Measurements from ENCODE around the gene SPARC. TPM values are rescaled to one million over a fixed set of nuclear protein-coding genes. Genes with fewer than 3 reads are reported as not detected.

Gene SPARC
- total and polyA plus RNA-seq, 2 experiments from 2014 or later = 6,520 to 20,092 TPM

DNA sequence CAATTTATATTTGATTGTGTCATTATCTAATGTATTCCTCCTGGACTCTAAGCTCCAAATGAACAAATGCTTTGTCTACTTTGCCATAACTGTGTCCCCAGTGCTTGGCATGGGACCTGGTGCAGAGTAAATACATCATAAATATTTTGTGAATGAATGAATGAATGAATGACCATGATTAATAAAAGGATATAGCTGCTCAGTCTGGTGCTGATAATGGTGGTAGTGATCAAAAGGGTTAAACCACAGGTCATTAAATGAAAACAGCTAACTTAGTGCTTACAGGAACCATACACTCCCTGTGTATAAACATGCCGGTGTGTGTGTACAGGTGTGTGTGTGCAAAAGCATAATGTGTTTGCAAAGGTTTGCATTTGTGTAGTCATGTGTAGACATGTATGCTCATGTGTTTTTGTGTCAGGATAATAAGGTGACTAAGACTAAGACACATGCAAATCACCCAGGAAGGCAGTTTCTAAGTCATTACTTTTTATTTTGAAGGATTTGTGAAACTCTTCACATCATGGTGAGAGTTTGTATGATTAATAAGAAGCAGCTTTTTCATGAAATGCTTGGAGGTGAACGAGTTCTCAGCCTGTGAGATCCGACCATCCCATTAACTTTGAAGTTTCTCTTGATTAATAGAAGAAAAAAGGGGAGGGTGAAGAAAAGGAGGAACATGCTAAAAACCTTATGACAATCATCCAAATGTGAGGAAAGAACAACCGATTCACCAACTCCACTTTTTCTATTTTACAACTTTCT is 24.6 kb downstream of the SPARC start:
- no peak overlapping the region for H3K4me2 ChIP-seq (ENCODE audit: unreplicated experiment)
- H3K79me2 ChIP-seq (ENCODE audit: insufficient read depth) = peaks cover 28% of the 10 kb centered on the region
- H3K9me3 ChIP-seq (ENCODE audit: low read depth) = no peaks in the 10 kb centered on the region
- peaks cover 94% of the 10 kb centered on the region for H3F3A ChIP-seq (ENCODE audit: insufficient read depth)
- H3K36me3 ChIP-seq (ENCODE audit: low read depth) = peaks cover 56% of the 10 kb centered on the region
- H3K9ac ChIP-seq = peak overlapping the region; percentile 72
- 18 to 20% methylated on average over 4 of the region's 4 CpGs for WGBS, 2 experiments (ENCODE audit: low coverage in 1 of 2, low lambda C conversion rate in 2 of 2, missing lambda C conversion rate in 2 of 2)
- no peak overlapping the region for H3K4me3 ChIP-seq
- H3K27ac ChIP-seq = peak overlapping the region; percentile 99
- in situ Hi-C loops (cut with MboI) = loop anchor here (5.0 kb wide), 1 partner anchor 80 kb away; no protein-coding TSS in a partner anchor
- no peak for TF ChIP-seq EZH2phosphoT487 (IDR thresholded peaks at IDR 0.05; ENCODE audit: insufficient read depth, low read depth)
- TF ChIP-seq EZH2 (IDR thresholded peaks at IDR 0.05; ENCODE audit: insufficient read depth, poor library complexity, severe bottlenecking) = no peak
- H3K4me1 ChIP-seq (ENCODE audit: insufficient read depth) = peaks cover 70% of the 10 kb centered on the region
- H2AFZ ChIP-seq = no peak overlapping the region
- H3K27me3 ChIP-seq (replicated peaks; ENCODE audit: insufficient read depth) = no peaks in the 10 kb centered on the region
- H3K9me2 ChIP-seq (ENCODE audit: insufficient read depth) = no peaks in the 10 kb centered on the region
- DNase-seq = no peak
- no peaks in the 10 kb centered on the region; the same call in 1 of the 2 replicates for H4K20me1 ChIP-seq (ENCODE audit: insufficient read depth)

DNA sequence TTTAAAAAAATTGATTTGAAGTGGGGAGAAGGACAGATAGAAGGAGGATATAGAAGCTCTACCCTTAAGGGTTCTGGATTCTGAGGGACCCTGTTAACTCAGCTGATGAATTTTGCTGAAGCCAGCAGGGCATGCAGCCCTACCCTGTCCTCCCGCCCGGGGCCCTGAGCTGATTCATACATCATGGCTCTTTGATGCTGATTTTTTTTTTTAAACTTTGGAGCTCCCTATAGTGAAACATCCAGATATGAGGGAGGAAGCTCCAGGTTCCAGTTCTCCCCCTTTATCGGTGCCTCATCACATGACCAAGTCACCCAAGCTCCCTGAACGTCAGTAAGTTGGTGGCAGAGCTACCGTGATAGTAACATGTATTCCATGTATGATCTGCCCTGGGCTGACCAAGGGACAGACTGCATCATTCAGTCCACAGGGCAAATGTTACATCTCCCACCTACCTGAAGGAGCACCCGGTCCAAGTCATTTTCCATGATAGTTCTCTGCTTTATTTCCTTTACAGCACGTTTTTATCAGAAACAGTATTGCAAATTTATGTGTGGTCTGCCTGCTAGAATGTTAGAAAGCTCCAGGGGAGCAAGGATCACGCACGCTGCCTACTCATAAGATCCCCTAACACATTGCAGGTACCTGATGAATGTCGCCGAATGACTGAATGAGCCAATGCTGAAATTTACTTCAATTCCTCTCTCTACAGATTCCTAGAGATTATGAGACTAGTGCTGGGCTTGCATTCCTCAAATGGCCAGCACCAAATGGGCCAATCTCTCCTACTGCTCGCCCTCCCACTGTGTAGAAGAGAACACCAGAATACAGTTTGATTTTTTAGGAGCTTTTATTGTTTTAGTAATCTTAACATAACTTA is 25.9 kb downstream of the SPARC start:
- WGBS, 2 experiments (ENCODE audit: low coverage in 1 of 2, low lambda C conversion rate in 2 of 2, missing lambda C conversion rate in 2 of 2) = 19 to 25% methylated on average over 12 of the region's 12 CpGs
- peaks cover 81% of the 10 kb centered on the region for H3F3A ChIP-seq (ENCODE audit: insufficient read depth)
- H2AFZ ChIP-seq = no peak overlapping the region
- H3K9me3 ChIP-seq (ENCODE audit: low read depth) = no peaks in the 10 kb centered on the region
- peaks cover 17% of the 10 kb centered on the region; the same call in 1 of the 2 replicates for H3K79me2 ChIP-seq (ENCODE audit: insufficient read depth)
- no peaks in the 10 kb centered on the region for H3K9me2 ChIP-seq (ENCODE audit: insufficient read depth)
- H3K4me1 ChIP-seq (ENCODE audit: insufficient read depth) = peaks cover 66% of the 10 kb centered on the region
- DNase-seq = peak; percentile 92
- peak overlapping the region; percentile 99 for H3K27ac ChIP-seq
- peaks cover 43% of the 10 kb centered on the region for H3K36me3 ChIP-seq (ENCODE audit: low read depth)
- H3K27me3 ChIP-seq (replicated peaks; ENCODE audit: insufficient read depth) = no peaks in the 10 kb centered on the region
- in situ Hi-C loops (cut with MboI) = loop anchor here (5.0 kb wide), 1 partner anchor 81 kb away; no protein-coding TSS in a partner anchor
- H4K20me1 ChIP-seq (ENCODE audit: insufficient read depth) = no peaks in the 10 kb centered on the region; the same call in 1 of the 2 replicates
- TF ChIP-seq EZH2 (IDR thresholded peaks at IDR 0.05; ENCODE audit: insufficient read depth, poor library complexity, severe bottlenecking) (no peak), EZH2phosphoT487 (IDR thresholded peaks at IDR 0.05; ENCODE audit: insufficient read depth, low read depth) (no peak)
- H3K4me2 ChIP-seq (ENCODE audit: unreplicated experiment) = peak overlapping the region; percentile 23
- no peak overlapping the region for H3K4me3 ChIP-seq
- peak overlapping the region; percentile 72 for H3K9ac ChIP-seq

DNA sequence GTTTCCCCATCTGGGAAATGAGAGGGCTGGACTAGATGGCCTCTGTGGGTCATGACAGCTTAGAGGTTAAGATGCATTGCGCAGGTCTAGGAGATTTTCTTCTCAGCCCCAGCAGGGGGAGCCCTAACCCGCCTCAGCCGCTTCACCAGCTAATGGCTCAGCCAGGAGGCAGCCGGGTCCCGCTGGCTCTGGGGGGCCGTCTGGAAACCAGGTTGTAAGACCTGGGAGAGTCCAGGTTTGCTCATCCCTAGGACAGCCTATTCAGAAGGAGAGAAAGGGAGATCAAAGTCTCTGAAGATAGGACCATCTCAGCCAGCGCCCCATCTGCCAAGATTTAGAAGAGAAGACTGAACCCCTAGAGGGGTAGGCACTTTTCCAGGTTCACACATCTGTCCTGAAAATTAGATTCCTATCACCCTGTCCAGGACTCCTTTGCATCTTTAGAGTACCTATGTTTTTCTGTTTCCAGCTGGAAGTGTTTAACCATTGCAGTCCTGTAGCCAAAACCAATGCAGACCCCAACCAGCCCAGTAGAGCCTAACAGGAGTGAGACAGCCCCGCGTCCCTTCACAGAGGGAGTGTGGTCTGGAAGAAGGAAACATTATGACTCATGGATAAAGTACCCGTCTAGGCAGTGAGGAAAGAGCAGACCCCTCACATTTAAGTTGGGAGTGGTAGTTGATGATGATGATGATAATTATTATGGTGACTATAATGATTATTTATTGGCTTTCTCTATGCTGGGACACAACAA is 27.5 kb downstream of the SPARC start:
- Histone ChIP-seq H2AFZ (no peak overlapping the region), H3K9ac (peak overlapping the region; percentile 72; the same call in 1 of the 2 replicates), H3K9me2 (ENCODE audit: insufficient read depth) (no peaks in the 10 kb centered on the region), H3K4me3 (no peak overlapping the region), H3K4me1 (ENCODE audit: insufficient read depth) (peaks cover 49% of the 10 kb centered on the region), H3K36me3 (ENCODE audit: low read depth) (peaks cover 28% of the 10 kb centered on the region), H3K9me3 (ENCODE audit: low read depth) (no peaks in the 10 kb centered on the region), H3K4me2 (ENCODE audit: unreplicated experiment) (peak overlapping the region; percentile 19), H3K27me3 (replicated peaks; ENCODE audit: insufficient read depth) (no peaks in the 10 kb centered on the region), H3K27ac (peak overlapping the region; percentile 99), H3K79me2 (ENCODE audit: insufficient read depth) (peaks cover 2% of the 10 kb centered on the region; the same call in 1 of the 2 replicates), H3F3A (ENCODE audit: insufficient read depth) (peaks cover 64% of the 10 kb centered on the region), H4K20me1 (ENCODE audit: insufficient read depth) (no peaks in the 10 kb centered on the region)
- WGBS, 2 experiments (ENCODE audit: low coverage in 1 of 2, low lambda C conversion rate in 2 of 2, missing lambda C conversion rate in 2 of 2) = 12 to 15% methylated on average over 10 of the region's 10 CpGs
- TF ChIP-seq EZH2phosphoT487 (IDR thresholded peaks at IDR 0.05; ENCODE audit: insufficient read depth, low read depth) = no peak
- TF ChIP-seq EZH2 (IDR thresholded peaks at IDR 0.05; ENCODE audit: insufficient read depth, poor library complexity, severe bottlenecking) = no peak
- in situ Hi-C loops (cut with MboI) = loop anchor here (10.0 kb wide), 1 partner anchor 154 kb away; no protein-coding TSS in a partner anchor
- peak; percentile 81 for DNase-seq

Data from GM23248 (cell line).